Measurements from ENCODE around the gene GRID1.

The GRID1 gene

GRCh38 chr10:85810674-85811073 is 555.9 kb downstream of the GRID1 start:
- no peak for DNase-seq (ENCODE audit: low read depth)

GRCh38 chr10:85795460-85795859 is 571.1 kb downstream of the GRID1 start:
- no peak for DNase-seq (ENCODE audit: low read depth)

- DNase-seq (ENCODE audit: low read depth): no peak
Observed at GRCh38 chr10:85794553-85794952, 572.0 kb downstream of the GRID1 start.

GRCh38 chr10:85792533-85792858 is 574.1 kb downstream of the GRID1 start:
- DNase-seq (ENCODE audit: low read depth): no peak

- DNase-seq (ENCODE audit: low read depth): no peak
Observed at GRCh38 chr10:85791818-85792532, 574.6 kb downstream of the GRID1 start.

- DNase-seq (ENCODE audit: low read depth): no peak
Observed at GRCh38 chr10:85789982-85790789, 576.4 kb downstream of the GRID1 start.

- no peak for DNase-seq (ENCODE audit: low read depth)
Observed at GRCh38 chr10:85789125-85789524, 577.5 kb downstream of the GRID1 start.

GRCh38 chr10:85788570-85788969 is 578.0 kb downstream of the GRID1 start:
- DNase-seq (ENCODE audit: low read depth): no peak

- no peak for DNase-seq (ENCODE audit: low read depth)
Observed at GRCh38 chr10:85787881-85788280, 578.7 kb downstream of the GRID1 start.

GRCh38 chr10:85787393-85787792 is 579.2 kb downstream of the GRID1 start:
- DNase-seq (ENCODE audit: low read depth): no peak

GRCh38 chr10:85786401-85786899 is 580.1 kb downstream of the GRID1 start:
- DNase-seq (ENCODE audit: low read depth): no peak

GRCh38 chr10:85784792-85785191 is 581.8 kb downstream of the GRID1 start:
- DNase-seq (ENCODE audit: low read depth): no peak

GRCh38 chr10:85781404-85781803 is 585.2 kb downstream of the GRID1 start:
- no peak for DNase-seq (ENCODE audit: low read depth)

GRCh38 chr10:85778074-85778473 is 588.5 kb downstream of the GRID1 start:
- no peak for DNase-seq (ENCODE audit: low read depth)

- DNase-seq (ENCODE audit: low read depth): no peak
Observed at GRCh38 chr10:85767891-85768290, 598.7 kb downstream of the GRID1 start.

- no peak for DNase-seq (ENCODE audit: low read depth)
Observed at GRCh38 chr10:85764108-85764507, 602.5 kb downstream of the GRID1 start.

GRCh38 chr10:85761906-85762445 is 604.6 kb downstream of the GRID1 start:
- DNase-seq (ENCODE audit: low read depth): no peak

GRCh38 chr10:85741626-85742300 is 624.8 kb downstream of the GRID1 start:
- DNase-seq (ENCODE audit: low read depth): no peak

- DNase-seq (ENCODE audit: low read depth): no peak
Observed at GRCh38 chr10:85735997-85736396, 630.6 kb downstream of the GRID1 start.

GRCh38 chr10:85734791-85735190 is 631.8 kb downstream of the GRID1 start:
- DNase-seq (ENCODE audit: low read depth): no peak

- no peak for DNase-seq (ENCODE audit: low read depth)
Observed at GRCh38 chr10:85724215-85724614, 642.4 kb downstream of the GRID1 start.

GRCh38 chr10:85720931-85721590 is 645.5 kb downstream of the GRID1 start:
- DNase-seq (ENCODE audit: low read depth): no peak
